Choroid plexus epithelial cell (primary cell): Measurements from ENCODE around the gene FBLN7.
"Not testable (repeated sequence)": the region's sequence is repeated elsewhere in the genome, so short reads cannot be mapped to it uniquely, and the experiment has no call there.

Experiments
- DNase-seq: peaks from one replicate; pipeline ENCODE4 v3.0.0-alpha.2; 2010; ENCODE audit warnings: low read depth
- H3K4me3 ChIP-seq: 2 replicates; pipeline ENCODE4 v1.5.1; 2011; ENCODE audit warnings: low read depth, mild to moderate bottlenecking, control low read depth, low read length, moderate library complexity
- CTCF ChIP-seq: conservative IDR thresholded peaks from 2 replicates; pipeline ENCODE4 v1.5.1; 2011; ENCODE audit warnings: low read depth, mild to moderate bottlenecking, control low read depth, inconsistent platforms, low read length, moderate library complexity

FBLN7 gene

GRCh38 chr2:112108178-112108832 lies 29.9 kb upstream of the FBLN7 start:
- no peak for TF ChIP-seq CTCF
- no peak overlapping the region for H3K4me3 ChIP-seq
- DNase-seq, result no peak

GRCh38 chr2:112109278-112109677 lies 28.9 kb upstream of the FBLN7 start:
- no peak for DNase-seq
- no peak overlapping the region for H3K4me3 ChIP-seq
- TF ChIP-seq CTCF, result no peak

GRCh38 chr2:112110966-112111365 lies 27.2 kb upstream of the FBLN7 start:
- no peak overlapping the region for H3K4me3 ChIP-seq
- peak; percentile 14 for DNase-seq
- TF ChIP-seq CTCF, result no peak

GRCh38 chr2:112113354-112113753 lies 24.8 kb upstream of the FBLN7 start:
- not testable (repeated sequence) for DNase-seq, H3K4me3 ChIP-seq

GRCh38 chr2:112118148-112118547 lies 20.0 kb upstream of the FBLN7 start:
- DNase-seq, result peak; percentile 9
- peak; percentile 24 for TF ChIP-seq CTCF
- H3K4me3 ChIP-seq, result no peak overlapping the region

GRCh38 chr2:112121682-112122254 lies 16.4 kb upstream of the FBLN7 start:
- DNase-seq, result peak; percentile 84
- H3K4me3 ChIP-seq, result no peak overlapping the region
- TF ChIP-seq CTCF, result peak; percentile 68

GRCh38 chr2:112129060-112129459 lies 9.1 kb upstream of the FBLN7 start:
- TF ChIP-seq CTCF, result no peak
- no peak for DNase-seq
- no peak overlapping the region for H3K4me3 ChIP-seq
